Measurements from ENCODE around the gene PNPLA8.

The PNPLA8 gene, protein sequence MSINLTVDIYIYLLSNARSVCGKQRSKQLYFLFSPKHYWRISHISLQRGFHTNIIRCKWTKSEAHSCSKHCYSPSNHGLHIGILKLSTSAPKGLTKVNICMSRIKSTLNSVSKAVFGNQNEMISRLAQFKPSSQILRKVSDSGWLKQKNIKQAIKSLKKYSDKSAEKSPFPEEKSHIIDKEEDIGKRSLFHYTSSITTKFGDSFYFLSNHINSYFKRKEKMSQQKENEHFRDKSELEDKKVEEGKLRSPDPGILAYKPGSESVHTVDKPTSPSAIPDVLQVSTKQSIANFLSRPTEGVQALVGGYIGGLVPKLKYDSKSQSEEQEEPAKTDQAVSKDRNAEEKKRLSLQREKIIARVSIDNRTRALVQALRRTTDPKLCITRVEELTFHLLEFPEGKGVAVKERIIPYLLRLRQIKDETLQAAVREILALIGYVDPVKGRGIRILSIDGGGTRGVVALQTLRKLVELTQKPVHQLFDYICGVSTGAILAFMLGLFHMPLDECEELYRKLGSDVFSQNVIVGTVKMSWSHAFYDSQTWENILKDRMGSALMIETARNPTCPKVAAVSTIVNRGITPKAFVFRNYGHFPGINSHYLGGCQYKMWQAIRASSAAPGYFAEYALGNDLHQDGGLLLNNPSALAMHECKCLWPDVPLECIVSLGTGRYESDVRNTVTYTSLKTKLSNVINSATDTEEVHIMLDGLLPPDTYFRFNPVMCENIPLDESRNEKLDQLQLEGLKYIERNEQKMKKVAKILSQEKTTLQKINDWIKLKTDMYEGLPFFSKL
- long read RNA-seq, transcript PNPLA8-208 (10 exons, 3,366 nt), result minor isoform, 5 of 104 reads
- long read RNA-seq, transcript PNPLA8-201 (11 exons, 3,490 nt), result minor isoform, 34 of 104 reads
- long read RNA-seq, transcript PNPLA8-206 (10 exons, 3,462 nt), result major isoform, 36 of 104 reads
- long read RNA-seq, partial matches to known transcripts, result 17 of 104 reads
- long read RNA-seq, other reads (novel, unspliced or antisense), result 12 of 104 reads

DNA sequence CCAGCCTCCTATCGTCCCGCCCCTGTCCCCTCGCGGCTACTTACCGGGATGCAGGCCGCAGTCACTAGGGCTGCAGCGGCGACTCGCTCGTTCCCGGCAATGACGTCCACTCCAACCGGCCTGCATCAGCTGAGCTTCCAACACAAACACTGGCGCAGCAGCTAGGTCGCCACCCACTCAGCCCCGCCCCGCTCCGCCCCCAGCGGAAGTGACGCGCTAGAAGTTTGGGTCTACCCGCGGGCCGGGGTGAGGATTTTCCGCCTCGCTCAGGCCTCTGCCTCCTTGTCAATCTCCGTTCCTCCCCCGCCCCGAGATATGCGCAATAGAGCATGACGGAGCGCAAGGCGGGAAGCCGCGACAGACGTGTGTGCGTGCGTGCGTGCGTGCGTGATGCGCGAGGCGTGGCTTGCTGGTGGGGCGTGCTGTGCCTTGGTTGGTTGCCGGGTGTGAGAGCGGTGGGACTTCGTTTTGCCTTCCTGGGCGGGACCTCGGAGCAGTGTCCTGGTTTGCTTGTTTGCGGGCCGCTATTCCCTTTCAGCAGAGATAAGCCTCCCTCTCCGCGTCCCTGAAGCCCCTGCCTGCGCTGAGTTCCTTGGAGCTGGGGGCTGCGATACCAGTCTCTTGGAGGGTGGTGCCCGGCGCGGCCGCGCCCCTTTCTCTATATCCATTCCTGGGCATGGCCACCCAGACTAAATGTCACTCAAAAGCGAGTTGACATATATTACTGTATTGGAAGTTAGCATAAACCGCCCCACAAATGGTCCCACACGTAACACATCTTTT is at the start of gene PNPLA8:
TSS of gene PNPLA8 (minus strand) at position 151 of the 783 bp plus-strand sequence. CDS start 10,644 bp downstream, outside the sequence.
- TF ChIP-seq POLR2AphosphoS5 (IDR thresholded peaks at IDR 0.05; ENCODE audit: low read depth) (peak; percentile 83), GABPA (IDR thresholded peaks at IDR 0.05; ENCODE audit: low read depth) (peak; percentile 72), SPI1 (IDR thresholded peaks at IDR 0.05; ENCODE audit: borderline replicate concordance, low read depth) (peak; percentile 57; the same call in 1 of the 2 replicates)
- TF ChIP-seq, protein P1, sequence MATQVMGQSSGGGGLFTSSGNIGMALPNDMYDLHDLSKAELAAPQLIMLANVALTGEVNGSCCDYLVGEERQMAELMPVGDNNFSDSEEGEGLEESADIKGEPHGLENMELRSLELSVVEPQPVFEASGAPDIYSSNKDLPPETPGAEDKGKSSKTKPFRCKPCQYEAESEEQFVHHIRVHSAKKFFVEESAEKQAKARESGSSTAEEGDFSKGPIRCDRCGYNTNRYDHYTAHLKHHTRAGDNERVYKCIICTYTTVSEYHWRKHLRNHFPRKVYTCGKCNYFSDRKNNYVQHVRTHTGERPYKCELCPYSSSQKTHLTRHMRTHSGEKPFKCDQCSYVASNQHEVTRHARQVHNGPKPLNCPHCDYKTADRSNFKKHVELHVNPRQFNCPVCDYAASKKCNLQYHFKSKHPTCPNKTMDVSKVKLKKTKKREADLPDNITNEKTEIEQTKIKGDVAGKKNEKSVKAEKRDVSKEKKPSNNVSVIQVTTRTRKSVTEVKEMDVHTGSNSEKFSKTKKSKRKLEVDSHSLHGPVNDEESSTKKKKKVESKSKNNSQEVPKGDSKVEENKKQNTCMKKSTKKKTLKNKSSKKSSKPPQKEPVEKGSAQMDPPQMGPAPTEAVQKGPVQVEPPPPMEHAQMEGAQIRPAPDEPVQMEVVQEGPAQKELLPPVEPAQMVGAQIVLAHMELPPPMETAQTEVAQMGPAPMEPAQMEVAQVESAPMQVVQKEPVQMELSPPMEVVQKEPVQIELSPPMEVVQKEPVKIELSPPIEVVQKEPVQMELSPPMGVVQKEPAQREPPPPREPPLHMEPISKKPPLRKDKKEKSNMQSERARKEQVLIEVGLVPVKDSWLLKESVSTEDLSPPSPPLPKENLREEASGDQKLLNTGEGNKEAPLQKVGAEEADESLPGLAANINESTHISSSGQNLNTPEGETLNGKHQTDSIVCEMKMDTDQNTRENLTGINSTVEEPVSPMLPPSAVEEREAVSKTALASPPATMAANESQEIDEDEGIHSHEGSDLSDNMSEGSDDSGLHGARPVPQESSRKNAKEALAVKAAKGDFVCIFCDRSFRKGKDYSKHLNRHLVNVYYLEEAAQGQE (IDR thresholded peaks at IDR 0.05; ENCODE audit: insufficient replicate concordance, low read depth), result no peak
- TF ChIP-seq, protein P2, sequence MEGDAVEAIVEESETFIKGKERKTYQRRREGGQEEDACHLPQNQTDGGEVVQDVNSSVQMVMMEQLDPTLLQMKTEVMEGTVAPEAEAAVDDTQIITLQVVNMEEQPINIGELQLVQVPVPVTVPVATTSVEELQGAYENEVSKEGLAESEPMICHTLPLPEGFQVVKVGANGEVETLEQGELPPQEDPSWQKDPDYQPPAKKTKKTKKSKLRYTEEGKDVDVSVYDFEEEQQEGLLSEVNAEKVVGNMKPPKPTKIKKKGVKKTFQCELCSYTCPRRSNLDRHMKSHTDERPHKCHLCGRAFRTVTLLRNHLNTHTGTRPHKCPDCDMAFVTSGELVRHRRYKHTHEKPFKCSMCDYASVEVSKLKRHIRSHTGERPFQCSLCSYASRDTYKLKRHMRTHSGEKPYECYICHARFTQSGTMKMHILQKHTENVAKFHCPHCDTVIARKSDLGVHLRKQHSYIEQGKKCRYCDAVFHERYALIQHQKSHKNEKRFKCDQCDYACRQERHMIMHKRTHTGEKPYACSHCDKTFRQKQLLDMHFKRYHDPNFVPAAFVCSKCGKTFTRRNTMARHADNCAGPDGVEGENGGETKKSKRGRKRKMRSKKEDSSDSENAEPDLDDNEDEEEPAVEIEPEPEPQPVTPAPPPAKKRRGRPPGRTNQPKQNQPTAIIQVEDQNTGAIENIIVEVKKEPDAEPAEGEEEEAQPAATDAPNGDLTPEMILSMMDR (IDR thresholded peaks at IDR 0.05; ENCODE audit: insufficient read depth, low read length), result no peak
- H3K27ac ChIP-seq (replicated peaks), result peak within 1 kb of the TSS; percentile 83
- peak; percentile 96 to 100 for DNase-seq (ENCODE audit: low read depth in 1 of 2, low spot score in 1 of 2)
- peak within 1 kb of the TSS; percentile 83 for H3K4me3 ChIP-seq (replicated peaks; ENCODE audit: insufficient read depth, low read length)
- H3K27me3 ChIP-seq (ENCODE audit: insufficient read depth, poor library complexity, severe bottlenecking), result no peaks in the 10 kb centered on the region

DNA sequence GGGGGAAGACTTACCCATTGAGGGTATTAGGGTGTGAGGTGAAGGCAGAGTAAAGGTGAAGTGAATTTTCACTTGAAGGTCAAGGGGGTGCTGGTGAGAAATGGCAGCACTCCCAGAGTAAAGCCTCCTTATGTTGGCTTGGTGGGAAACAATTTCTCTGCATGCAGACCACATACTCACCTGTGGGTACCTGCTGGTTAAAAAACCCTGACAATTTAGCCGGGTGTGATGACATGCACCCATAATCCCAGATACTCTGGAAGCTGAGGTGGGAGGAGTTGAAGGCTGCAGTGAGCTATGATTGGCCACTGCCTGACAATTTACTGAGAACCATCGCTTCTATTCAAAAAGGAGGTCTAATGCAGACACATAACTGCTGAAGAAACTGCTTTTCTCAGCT is 49.2 kb upstream of the PNPLA8 start:
- H3K27ac ChIP-seq (replicated peaks), result no peak overlapping the region
- TF ChIP-seq GABPA (IDR thresholded peaks at IDR 0.05; ENCODE audit: low read depth) (no peak), SPI1 (IDR thresholded peaks at IDR 0.05; ENCODE audit: borderline replicate concordance, low read depth) (no peak), POLR2AphosphoS5 (IDR thresholded peaks at IDR 0.05; ENCODE audit: low read depth) (no peak)
- TF ChIP-seq, protein P1 (IDR thresholded peaks at IDR 0.05; ENCODE audit: insufficient replicate concordance, low read depth), result no peak
- TF ChIP-seq, protein P2 (IDR thresholded peaks at IDR 0.05; ENCODE audit: insufficient read depth, low read length), result no peak
- DNase-seq (ENCODE audit: low read depth in 1 of 2, low spot score in 1 of 2), result no peak
- no peaks in the 10 kb centered on the region for H3K27me3 ChIP-seq (ENCODE audit: insufficient read depth, poor library complexity, severe bottlenecking)
- no peak overlapping the region for H3K4me3 ChIP-seq (replicated peaks; ENCODE audit: insufficient read depth, low read length)

DNA sequence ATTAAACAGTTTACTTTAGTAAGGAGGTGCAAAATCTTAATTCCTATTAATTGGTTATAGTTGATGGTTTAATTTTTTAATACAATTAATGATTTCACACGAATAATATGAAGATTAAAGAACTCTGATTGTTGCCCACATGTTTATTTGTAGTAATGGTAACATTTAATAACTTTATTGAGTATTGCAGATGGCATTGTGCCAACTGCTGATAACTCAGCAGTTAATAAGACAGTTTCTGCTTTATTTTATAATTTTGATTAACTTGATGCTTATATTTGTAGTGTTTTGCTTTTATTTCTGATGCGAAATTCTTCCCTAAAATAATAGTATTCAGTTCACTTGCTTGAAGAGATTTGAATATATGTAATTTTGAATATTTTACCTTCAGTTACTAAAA is 46.5 kb upstream of the PNPLA8 start:
- Histone ChIP-seq H3K27me3 (ENCODE audit: insufficient read depth, poor library complexity, severe bottlenecking) (no peaks in the 10 kb centered on the region), H3K27ac (replicated peaks) (no peak overlapping the region), H3K4me3 (replicated peaks; ENCODE audit: insufficient read depth, low read length) (no peak overlapping the region)
- no peak for DNase-seq (ENCODE audit: low read depth in 1 of 2, low spot score in 1 of 2)
- TF ChIP-seq, protein P2 (IDR thresholded peaks at IDR 0.05; ENCODE audit: insufficient read depth, low read length), result no peak
- TF ChIP-seq SPI1 (IDR thresholded peaks at IDR 0.05; ENCODE audit: borderline replicate concordance, low read depth), result no peak
- TF ChIP-seq GABPA (IDR thresholded peaks at IDR 0.05; ENCODE audit: low read depth), result no peak
- TF ChIP-seq, protein P1 (IDR thresholded peaks at IDR 0.05; ENCODE audit: insufficient replicate concordance, low read depth), result no peak
- TF ChIP-seq POLR2AphosphoS5 (IDR thresholded peaks at IDR 0.05; ENCODE audit: low read depth), result no peak
